ENCODE data around the gene RRP12.

RRP12 gene

GRCh38 chr10:97365761-97366351, 35.3 kb downstream of the RRP12 start:
- H3K36me3 ChIP-seq, result peaks cover 19 to 88% (median 66%) of the 10 kb centered on the region in 3 donors
- no peaks in the 10 kb centered on the region for H3K9me3 ChIP-seq
- no peak overlapping the region for H3K27ac ChIP-seq
- intact Hi-C loops (cut with DNase I; ENCODE audit: low total_unique reads), result loop anchor here (10.0 kb wide), 1 partner anchor 301 kb away; no protein-coding TSS in a partner anchor
- DNase-seq, result no peak
- H3K4me3 ChIP-seq, result no peak overlapping the region
- no peak for TF ChIP-seq CTCF (IDR thresholded peaks at IDR 0.05)
- H3K27me3 ChIP-seq, result no peaks in the 10 kb centered on the region
- H3K4me1 ChIP-seq, result no peaks in the 10 kb centered on the region

GRCh38 chr10:97363071-97363470, 38.1 kb downstream of the RRP12 start:
- Histone ChIP-seq H3K4me3 (no peak overlapping the region), H3K36me3 (peaks cover 18 to 88% (median 52%) of the 10 kb centered on the region in 3 donors), H3K27ac (no peak overlapping the region), H3K4me1 (no peaks in the 10 kb centered on the region), H3K9me3 (no peaks in the 10 kb centered on the region), H3K27me3 (no peaks in the 10 kb centered on the region)
- no peak for DNase-seq
- TF ChIP-seq CTCF (IDR thresholded peaks at IDR 0.05), result no peak
- intact Hi-C loops (cut with DNase I; ENCODE audit: low total_unique reads), result loop anchor here (10.0 kb wide), 1 partner anchor 298 kb away; no protein-coding TSS in a partner anchor

- Histone ChIP-seq H3K4me1 (no peaks in the 10 kb centered on the region), H3K27me3 (no peaks in the 10 kb centered on the region), H3K27ac (no peak overlapping the region), H3K9me3 (no peaks in the 10 kb centered on the region), H3K36me3 (peaks cover 18 to 85% (median 54%) of the 10 kb centered on the region in 3 donors), H3K4me3 (no peak overlapping the region)
- DNase-seq, result no peak
- intact Hi-C loops (cut with DNase I; ENCODE audit: low total_unique reads), result loop anchor here (10.0 kb wide), 1 partner anchor 298 kb away; no protein-coding TSS in a partner anchor
- no peak for TF ChIP-seq CTCF (IDR thresholded peaks at IDR 0.05)
These were observed 38.7 kb downstream of the RRP12 start for GRCh38 chr10:97362310-97363033.

- Histone ChIP-seq H3K27ac (no peak overlapping the region), H3K4me1 (no peaks in the 10 kb centered on the region), H3K9me3 (no peaks in the 10 kb centered on the region), H3K4me3 (no peak overlapping the region), H3K36me3 (peaks cover 12 to 85% (median 56%) of the 10 kb centered on the region in 3 donors), H3K27me3 (no peaks in the 10 kb centered on the region)
- no peak for DNase-seq
- intact Hi-C loops (cut with DNase I; ENCODE audit: low total_unique reads), result loop anchor here (10.0 kb wide), 1 partner anchor 297 kb away; no protein-coding TSS in a partner anchor
- TF ChIP-seq CTCF (IDR thresholded peaks at IDR 0.05), result no peak
These were observed 39.6 kb downstream of the RRP12 start for GRCh38 chr10:97361537-97361901.

- DNase-seq, result no peak
- Histone ChIP-seq H3K9me3 (no peaks in the 10 kb centered on the region), H3K4me3 (no peak overlapping the region), H3K27ac (no peak overlapping the region), H3K36me3 (peaks cover 6 to 85% (median 53%) of the 10 kb centered on the region in 3 donors), H3K4me1 (no peaks in the 10 kb centered on the region), H3K27me3 (no peaks in the 10 kb centered on the region)
- TF ChIP-seq CTCF (IDR thresholded peaks at IDR 0.05), result no peak
- intact Hi-C loops (cut with DNase I; ENCODE audit: low total_unique reads), result loop anchor here (10.0 kb wide), 1 partner anchor 296 kb away; no protein-coding TSS in a partner anchor
These were observed 40.2 kb downstream of the RRP12 start for GRCh38 chr10:97360705-97361536.

All from tibial artery (tissue), 4 donors.